Glutamatergic neuron (in vitro differentiated cells): ENCODE results near the gene TOM1L1. TPM values are rescaled to one million over a fixed set of nuclear protein-coding genes. Genes with fewer than 3 reads are reported as not detected.

ENCODE experiments used
- DNase-seq: peaks from one replicate; pipeline ENCODE4 v3.0.0; 2022
- H3K27ac Mint-ChIP-seq: one replicate; pipeline ENCODE4 v1.8.0; 2020; ENCODE audit warnings: mild to moderate bottlenecking, mixed read lengths, inconsistent platforms; ENCODE audit not compliant: unreplicated experiment
- H3K27me3 Mint-ChIP-seq: one replicate; pipeline ENCODE4 v1.8.0; 2020; ENCODE audit warnings: mild to moderate bottlenecking, moderate library complexity, mixed read lengths, inconsistent platforms; ENCODE audit not compliant: unreplicated experiment
- H3K36me3 Mint-ChIP-seq: one replicate; pipeline ENCODE4 v1.8.0; 2020; ENCODE audit warnings: mild to moderate bottlenecking, mixed read lengths, inconsistent platforms; ENCODE audit not compliant: unreplicated experiment
- H3K4me1 Mint-ChIP-seq: one replicate; pipeline ENCODE4 v1.8.0; 2020; ENCODE audit warnings: mild to moderate bottlenecking, low read depth, mixed read lengths, inconsistent platforms; ENCODE audit not compliant: unreplicated experiment
- H3K4me3 Mint-ChIP-seq: one replicate; pipeline ENCODE4 v1.8.0; 2020; ENCODE audit warnings: mild to moderate bottlenecking, mixed read lengths, inconsistent platforms; ENCODE audit not compliant: unreplicated experiment
- H3K9me3 Mint-ChIP-seq: one replicate; pipeline ENCODE4 v1.8.0; 2020; ENCODE audit warnings: mild to moderate bottlenecking, moderate library complexity, mixed read lengths, inconsistent platforms; ENCODE audit not compliant: unreplicated experiment
- CTCF ChIP-seq: fragments of 200-600 bp; sonication (generic); IDR thresholded peaks from one replicate; pipeline ENCODE4 v1.5.0; 2021; ENCODE audit not compliant: partially characterized antibody, unreplicated experiment
- total RNA-seq: library from RNA; stranded (reverse); fragmentation: NEBNext Ultra II Directional; extraction: Animal tissue kit (Norgen Biotek cat#: 25700); gene quantifications from one replicate; pipeline ENCODE4 v1.2.1, GENCODE V29; 2021; ENCODE audit not compliant: unreplicated experiment

Gene TOM1L1
- total RNA-seq, 1 donor from 2014 or later: 6.4 TPM

- no peak for TF ChIP-seq CTCF
- Mint-ChIP-seq H3K27me3 (peaks cover 2% of the 10 kb centered on the region), H3K4me1 (peaks cover 4% of the 10 kb centered on the region), H3K4me3 (no peak overlapping the region), H3K36me3 (no peaks in the 10 kb centered on the region), H3K9me3 (peaks cover 2% of the 10 kb centered on the region), H3K27ac (no peak overlapping the region)
- DNase-seq: no peak
These were observed 26.9 kb downstream of the TOM1L1 start for GRCh38 chr17:54927525-54927924.

GRCh38 chr17:54932711-54933110 is 32.1 kb downstream of the TOM1L1 start:
- DNase-seq: no peak
- Mint-ChIP-seq H3K27ac (no peak overlapping the region), H3K27me3 (peaks cover 2% of the 10 kb centered on the region), H3K36me3 (no peaks in the 10 kb centered on the region), H3K4me1 (peaks cover 1% of the 10 kb centered on the region), H3K9me3 (no peaks in the 10 kb centered on the region), H3K4me3 (no peak overlapping the region)
- TF ChIP-seq CTCF: no peak

GRCh38 chr17:54933921-54934320 is 33.3 kb downstream of the TOM1L1 start:
- Mint-ChIP-seq H3K36me3 (no peaks in the 10 kb centered on the region), H3K4me3 (no peak overlapping the region), H3K4me1 (no peaks in the 10 kb centered on the region), H3K9me3 (no peaks in the 10 kb centered on the region), H3K27me3 (peaks cover 2% of the 10 kb centered on the region), H3K27ac (no peak overlapping the region)
- TF ChIP-seq CTCF: no peak
- no peak for DNase-seq

GRCh38 chr17:54935471-54935870 is 34.8 kb downstream of the TOM1L1 start:
- H3K4me1 Mint-ChIP-seq: no peaks in the 10 kb centered on the region
- H3K27ac Mint-ChIP-seq: no peak overlapping the region
- no peak for DNase-seq
- TF ChIP-seq CTCF: no peak
- H3K27me3 Mint-ChIP-seq: peaks cover 2% of the 10 kb centered on the region
- H3K9me3 Mint-ChIP-seq: no peaks in the 10 kb centered on the region
- no peak overlapping the region for H3K4me3 Mint-ChIP-seq
- H3K36me3 Mint-ChIP-seq: no peaks in the 10 kb centered on the region

GRCh38 chr17:54937018-54937417 is 36.4 kb downstream of the TOM1L1 start:
- no peaks in the 10 kb centered on the region for H3K4me1 Mint-ChIP-seq
- no peak overlapping the region for H3K27ac Mint-ChIP-seq
- no peak for TF ChIP-seq CTCF
- no peak overlapping the region for H3K4me3 Mint-ChIP-seq
- H3K36me3 Mint-ChIP-seq: no peaks in the 10 kb centered on the region
- DNase-seq: no peak
- no peaks in the 10 kb centered on the region for H3K9me3 Mint-ChIP-seq
- H3K27me3 Mint-ChIP-seq: peaks cover 2% of the 10 kb centered on the region
